Body of pancreas (tissue), 4 donors: ENCODE measurements around the gene HBD.

ENCODE experiments used
- CTCF ChIP-seq, 7 experiments: fragments of 450-650 bp in 4 of 7; fragments of 200-600 bp in 3 of 7; sonication (generic) in 3 of 7; IDR thresholded peaks; one replicate each; pipeline ENCODE4 v1.5.1; 2016 to 2019; ENCODE audit warnings: antibody characterized with exemption in 7 of 7
- POLR2A ChIP-seq, 3 donors: fragments of 450-650 bp; IDR thresholded peaks; one replicate each; pipeline ENCODE4 v1.6.1; 2016; ENCODE audit warnings: antibody characterized with exemption in 3 of 3, mild to moderate bottlenecking in 2 of 3

- TF ChIP-seq POLR2A (IDR thresholded peaks at IDR 0.05), result no peak
- TF ChIP-seq CTCF (IDR thresholded peaks at IDR 0.05), result no peak
Observed at GRCh38 chr11:5258543-5259262, 24.4 kb upstream of the HBD start.
